H9 (cell line): ENCODE measurements around the gene ZSCAN30. TPM values are rescaled to one million over a fixed set of nuclear protein-coding genes. Genes with fewer than 3 reads are reported as not detected.

Experiments
- DNase-seq: peaks from one replicate; pipeline ENCODE4 v3.0.0-alpha.2; 2017
- H2AFZ ChIP-seq: one replicate; pipeline ENCODE4 v1.6.1; 2013; ENCODE audit warnings: mild to moderate bottlenecking, low read length, control low read depth, moderate library complexity
- H2AK5ac ChIP-seq: 2 replicates; pipeline ENCODE4 v1.6.1; 2013; ENCODE audit warnings: low read length, control low read depth, mixed read lengths; ENCODE audit not compliant: insufficient read length
- H2BK120ac ChIP-seq: one replicate; pipeline ENCODE4 v1.6.1; 2013; ENCODE audit warnings: low read depth, mild to moderate bottlenecking, low read length, control low read depth, inconsistent platforms; ENCODE audit not compliant: poor library complexity, severe bottlenecking
- H2BK12ac ChIP-seq: 2 replicates; pipeline ENCODE4 v1.6.1; 2013; ENCODE audit warnings: low read length, control low read depth, mixed read lengths, low read depth; ENCODE audit not compliant: insufficient read length
- H2BK15ac ChIP-seq: 2 replicates; pipeline ENCODE4 v1.6.1; 2013; ENCODE audit warnings: low read depth, low read length, control low read depth
- H2BK20ac ChIP-seq: one replicate; pipeline ENCODE4 v1.6.1; 2013; ENCODE audit warnings: low read depth, mild to moderate bottlenecking, low read length, control low read depth, inconsistent platforms; ENCODE audit not compliant: poor library complexity, severe bottlenecking
- H2BK5ac ChIP-seq: 2 replicates; pipeline ENCODE4 v1.6.1; 2013; ENCODE audit warnings: low read length, control low read depth, mixed read lengths; ENCODE audit not compliant: insufficient read length
- H3K14ac ChIP-seq: 2 replicates; pipeline ENCODE4 v1.6.1; 2013; ENCODE audit warnings: low read length, control low read depth; ENCODE audit not compliant: insufficient read depth
- H3K18ac ChIP-seq: 2 replicates; pipeline ENCODE4 v1.6.1; 2013; ENCODE audit warnings: low read depth, mild to moderate bottlenecking, mixed read lengths, low read length, control low read depth; ENCODE audit not compliant: insufficient read length
- H3K23ac ChIP-seq: 2 replicates; pipeline ENCODE4 v1.6.1; 2013; ENCODE audit warnings: low read length, control low read depth, mixed read lengths, low read depth; ENCODE audit not compliant: insufficient read length
- H3K23me2 ChIP-seq: 2 replicates; pipeline ENCODE4 v1.6.1; 2013; ENCODE audit warnings: low read depth, mild to moderate bottlenecking, mixed read lengths, low read length, control low read depth; ENCODE audit not compliant: insufficient read length, poor library complexity, severe bottlenecking
- H3K27ac ChIP-seq: 2 replicates; pipeline ENCODE4 v1.5.1; 2013; ENCODE audit warnings: low read length, control low read depth, mixed read lengths, low read depth; ENCODE audit not compliant: insufficient read length
- H3K27me3 ChIP-seq: 2 replicates; pipeline ENCODE4 v1.6.1; 2013; ENCODE audit warnings: low read length, control low read depth, inconsistent platforms; ENCODE audit not compliant: insufficient read depth
- H3K4ac ChIP-seq: 2 replicates; pipeline ENCODE4 v1.6.1; 2013; ENCODE audit warnings: low read depth, mild to moderate bottlenecking, control low read depth, inconsistent platforms, low read length, moderate library complexity
- H3K4me1 ChIP-seq: 2 replicates; pipeline ENCODE4 v1.6.1; 2013; ENCODE audit warnings: low read length, control low read depth, inconsistent platforms; ENCODE audit not compliant: insufficient read depth
- H3K4me2 ChIP-seq: 2 replicates; pipeline ENCODE4 v1.6.1; 2013; ENCODE audit warnings: low read length, control low read depth, mixed read lengths; ENCODE audit not compliant: insufficient read length, insufficient read depth
- H3K56ac ChIP-seq: 2 replicates; pipeline ENCODE4 v1.6.1; 2013; ENCODE audit warnings: low read depth, mild to moderate bottlenecking, mixed read lengths, low read length, control low read depth; ENCODE audit not compliant: insufficient read length
- H3K79me1 ChIP-seq: 2 replicates; pipeline ENCODE4 v1.6.1; 2013; ENCODE audit warnings: low read depth, mild to moderate bottlenecking, moderate library complexity, low read length, control low read depth, inconsistent platforms; ENCODE audit not compliant: insufficient read depth, poor library complexity, severe bottlenecking
- H3K79me2 ChIP-seq: 2 replicates; pipeline ENCODE4 v1.6.1; 2013; ENCODE audit warnings: low read length, control low read depth, inconsistent platforms; ENCODE audit not compliant: insufficient read depth
- H3K9ac ChIP-seq: 2 replicates; pipeline ENCODE4 v1.6.1; 2013; ENCODE audit warnings: low read length, control low read depth, mixed read lengths; ENCODE audit not compliant: insufficient read length; ENCODE audit errors: extremely low read depth
- H3K9me3 ChIP-seq: one replicate; pipeline ENCODE4 v1.6.1; 2013; ENCODE audit warnings: low read depth, low read length, inconsistent platforms; ENCODE audit not compliant: control insufficient read depth
- H3T11ph ChIP-seq: one replicate; pipeline ENCODE4 v1.6.1; 2013; ENCODE audit warnings: mild to moderate bottlenecking, low read length, control low read depth, inconsistent platforms
- H4K20me1 ChIP-seq: one replicate; pipeline ENCODE4 v1.6.1; 2013; ENCODE audit not compliant: control insufficient read depth, insufficient read length, insufficient read depth
- H4K5ac ChIP-seq: 2 replicates; pipeline ENCODE4 v1.6.1; 2013; ENCODE audit warnings: low read depth, mild to moderate bottlenecking, mixed read lengths, low read length, control low read depth; ENCODE audit not compliant: insufficient read length
- H4K8ac ChIP-seq: replicated peaks from 2 replicates; pipeline ENCODE4 v1.6.1; 2013; ENCODE audit warnings: low read length, control low read depth, mixed read lengths, low read depth; ENCODE audit not compliant: insufficient read length
- H4K91ac ChIP-seq: 2 replicates; pipeline ENCODE4 v1.6.1; 2013; ENCODE audit warnings: low read depth, mild to moderate bottlenecking, moderate library complexity, mixed read lengths, low read length, control low read depth; ENCODE audit not compliant: insufficient read length
- H3K27ac Mint-ChIP-seq, 3 experiments: 2 replicates in 2 of 3; 3 replicates in 1 of 3; pipeline ENCODE4 v1.8.0; 2020 to 2021; ENCODE audit warnings: mixed read lengths in 3 of 3, mild to moderate bottlenecking in 1 of 3, moderate library complexity in 1 of 3
- H3K27me3 Mint-ChIP-seq: 2 replicates; pipeline ENCODE4 v1.8.0; 2021; ENCODE audit warnings: low read depth, mild to moderate bottlenecking, moderate library complexity, mixed read lengths
- H3K36me3 Mint-ChIP-seq, 3 experiments: 2 replicates in 2 of 3; 3 replicates in 1 of 3; pipeline ENCODE4 v1.8.0; 2020 to 2021; ENCODE audit warnings: low read depth in 3 of 3, mixed read lengths in 3 of 3; ENCODE audit not compliant: insufficient read depth in 1 of 3
- H3K4me1 Mint-ChIP-seq, 2 experiments: 2 replicates each; pipeline ENCODE4 v1.8.0; 2020; ENCODE audit warnings: mixed read lengths in 2 of 2
- H3K4me3 Mint-ChIP-seq, 2 experiments: 2 replicates in 1 of 2; 3 replicates in 1 of 2; pipeline ENCODE4 v1.8.0; 2020 to 2021; ENCODE audit warnings: mild to moderate bottlenecking in 2 of 2, mixed read lengths in 2 of 2, moderate library complexity in 1 of 2
- H3K9me3 Mint-ChIP-seq, 2 experiments: 2 replicates in 1 of 2; 3 replicates in 1 of 2; pipeline ENCODE4 v1.8.0; 2020; ENCODE audit warnings: mild to moderate bottlenecking in 2 of 2, mixed read lengths in 2 of 2, moderate library complexity in 1 of 2
- CTCF ChIP-seq: fragments of 200-600 bp; sonication (generic); conservative IDR thresholded peaks from 3 replicates; pipeline ENCODE4 v1.8.0; 2021; ENCODE audit warnings: antibody characterized with exemption, mild to moderate bottlenecking
- WGBS: extraction: QIAGEN DNeasy Blood & Tissue Kit; methylation state at CpG from one replicate; pipeline ENCODE4 v1.1.7; 2013; ENCODE audit warnings: missing lambda C conversion rate, low lambda C conversion rate, mixed read lengths; ENCODE audit not compliant: insufficient read length; ENCODE audit errors: extremely low coverage; 5-methylcytosine and 5-hydroxymethylcytosine counted together
- total RNA-seq: library from RNA; stranded (reverse); gene quantifications from 2 replicates; pipeline ENCODE4 v1.2.1, GENCODE V29; 2021

The ZSCAN30 gene
- total RNA-seq, 1 experiment from 2014 or later = 11.6 TPM

GRCh38 chr18:35252466-35252865 is 37.6 kb downstream of the ZSCAN30 start:
- H3K27ac ChIP-seq = no peak overlapping the region
- H3K9me3 ChIP-seq = no peaks in the 10 kb centered on the region
- no peak for DNase-seq
- no peaks in the 10 kb centered on the region; the same call in 1 of the 2 replicates for H3K27me3 ChIP-seq
- no peak overlapping the region for H3K27ac Mint-ChIP-seq
- no peak overlapping the region for H4K5ac ChIP-seq
- H3K14ac ChIP-seq = no peak overlapping the region
- H3K4me2 ChIP-seq = no peak overlapping the region
- H3K9ac ChIP-seq = no peak overlapping the region
- no peak overlapping the region for H2AK5ac ChIP-seq
- H2AFZ ChIP-seq = no peak overlapping the region
- H3K4me1 ChIP-seq = no peaks in the 10 kb centered on the region
- H3K4me1 Mint-ChIP-seq = no peaks in the 10 kb centered on the region
- H3K4me3 Mint-ChIP-seq = no peak overlapping the region
- no peaks in the 10 kb centered on the region for H3K79me1 ChIP-seq
- H3K18ac ChIP-seq = no peak overlapping the region
- no CpG with 5 or more reads among the region's 1 CpG for WGBS
- no peak overlapping the region for H2BK120ac ChIP-seq
- TF ChIP-seq CTCF = no peak
- no peak overlapping the region for H2BK5ac ChIP-seq
- no peak overlapping the region for H3K4ac ChIP-seq
- H2BK12ac ChIP-seq = no peak overlapping the region
- H3K79me2 ChIP-seq = no peaks in the 10 kb centered on the region
- H4K20me1 ChIP-seq = no peaks in the 10 kb centered on the region
- no peak overlapping the region for H3K56ac ChIP-seq
- H2BK20ac ChIP-seq = no peak overlapping the region
- H4K91ac ChIP-seq = no peak overlapping the region
- H3K23me2 ChIP-seq = no peaks in the 10 kb centered on the region
- H4K8ac ChIP-seq = no peak overlapping the region
- no peak overlapping the region for H3K23ac ChIP-seq
- no peaks in the 10 kb centered on the region for H3K27me3 Mint-ChIP-seq
- H2BK15ac ChIP-seq = no peak overlapping the region
- peaks cover 53 to 77% (median 59%) of the 10 kb centered on the region in 3 experiments for H3K36me3 Mint-ChIP-seq
- H3K9me3 Mint-ChIP-seq = peaks cover 0 to 4% of the 10 kb centered on the region in 2 experiments; a peak in 3 of 5 replicates
- no peak overlapping the region for H3T11ph ChIP-seq
